Liver (tissue), 9 donors: ENCODE measurements around the gene MAL. TPM values are rescaled to one million over a fixed set of nuclear protein-coding genes. Genes with fewer than 3 reads are reported as not detected.

Experiments used
- DNase-seq: peaks from one replicate; pipeline ENCODE4 v3.0.0-alpha.2; 2017; ENCODE audit warnings: low spot score
- H3K27ac ChIP-seq, 2 donors: one replicate each; pipeline ENCODE4 v1.7.0; 2013; ENCODE audit warnings: inconsistent platforms in 2 of 2, low read length in 2 of 2, control low read depth in 1 of 2, low read depth in 1 of 2, mild to moderate bottlenecking in 1 of 2
- H3K27me3 ChIP-seq, 4 donors: one replicate each; pipeline versions ENCODE4 v1.6.1 to v1.7.0; 2013; ENCODE audit warnings: low read length in 3 of 4, inconsistent platforms in 1 of 4, mild to moderate bottlenecking in 1 of 4, moderate library complexity in 1 of 4; ENCODE audit not compliant: control insufficient read depth in 4 of 4, insufficient read depth in 4 of 4
- H3K36me3 ChIP-seq, 4 donors: one replicate each; pipeline versions ENCODE4 v1.6.1 to v1.7.0; 2013; ENCODE audit warnings: low read length in 3 of 4, mild to moderate bottlenecking in 3 of 4, low read depth in 1 of 4, moderate library complexity in 1 of 4; ENCODE audit not compliant: control insufficient read depth in 4 of 4, insufficient read depth in 3 of 4
- H3K4me1 ChIP-seq, 4 donors: one replicate each; pipeline versions ENCODE4 v1.6.1 to v1.7.0; 2013; ENCODE audit warnings: low read length in 3 of 4, mild to moderate bottlenecking in 3 of 4, moderate library complexity in 1 of 4; ENCODE audit not compliant: control insufficient read depth in 4 of 4, insufficient read depth in 4 of 4
- H3K4me3 ChIP-seq, 3 donors: one replicate each; pipeline versions ENCODE4 v1.6.1 to v1.7.0; 2013; ENCODE audit warnings: low read length in 3 of 3, control low read depth in 1 of 3, low read depth in 1 of 3, mild to moderate bottlenecking in 1 of 3
- H3K9ac ChIP-seq, 2 donors: one replicate each; pipeline ENCODE4 v1.7.0; 2013; ENCODE audit warnings: low read length in 2 of 2, mild to moderate bottlenecking in 2 of 2, moderate library complexity in 2 of 2, control low read depth in 1 of 2, low read depth in 1 of 2
- H3K9me3 ChIP-seq, 4 donors: one replicate each; pipeline versions ENCODE4 v1.6.1 to v1.7.0; 2013; ENCODE audit warnings: low read length in 3 of 4; ENCODE audit not compliant: control insufficient read depth in 4 of 4
- ATF3 ChIP-seq: IDR thresholded peaks from 2 replicates; pipeline ENCODE4 v1.6.1; 2016; ENCODE audit warnings: antibody characterized with exemption
- CTCF ChIP-seq: fragments of 150-350 bp; IDR thresholded peaks from 2 replicates; pipeline ENCODE4 v1.5.1; 2017; ENCODE audit warnings: improper control_type of control experiment, low read depth, low read length; ENCODE audit not compliant: missing input control
- FOXA1 ChIP-seq: IDR thresholded peaks from 2 replicates; pipeline ENCODE4 v1.6.1; 2016; ENCODE audit warnings: antibody characterized with exemption
- FOXA2 ChIP-seq: IDR thresholded peaks from 2 replicates; pipeline ENCODE4 v1.6.1; 2016; ENCODE audit warnings: antibody characterized with exemption
- GABPA ChIP-seq, 2 donors: IDR thresholded peaks in 1 of 2; conservative IDR thresholded peaks in 1 of 2; 2 replicates each; pipeline ENCODE4 v1.6.1; 2016; ENCODE audit warnings: antibody characterized with exemption in 2 of 2, mild to moderate bottlenecking in 1 of 2, moderate library complexity in 1 of 2
- HNF4A ChIP-seq, 2 donors: conservative IDR thresholded peaks; 2 replicates each; pipeline ENCODE4 v1.6.1; 2016; ENCODE audit warnings: antibody characterized with exemption in 2 of 2, mild to moderate bottlenecking in 2 of 2
- HNF4G ChIP-seq: IDR thresholded peaks from 2 replicates; pipeline ENCODE4 v1.6.1; 2016; ENCODE audit warnings: antibody characterized with exemption
- JUND ChIP-seq, 2 donors: IDR thresholded peaks; 2 replicates each; pipeline ENCODE4 v1.6.1; 2016; ENCODE audit warnings: antibody characterized with exemption in 2 of 2
- MAX ChIP-seq: IDR thresholded peaks from 2 replicates; pipeline ENCODE4 v1.6.1; 2016; ENCODE audit warnings: antibody characterized with exemption
- NR2F2 ChIP-seq: IDR thresholded peaks from 2 replicates; pipeline ENCODE4 v1.6.1; 2016; ENCODE audit warnings: antibody characterized with exemption
- RAD21 ChIP-seq, 2 donors: IDR thresholded peaks; 2 replicates each; pipeline ENCODE4 v1.6.1; 2016; ENCODE audit warnings: antibody characterized with exemption in 2 of 2, mild to moderate bottlenecking in 2 of 2
- REST ChIP-seq: IDR thresholded peaks from 2 replicates; pipeline ENCODE4 v1.6.1; 2016; ENCODE audit warnings: antibody characterized with exemption, mild to moderate bottlenecking
- RXRA ChIP-seq, 2 donors: IDR thresholded peaks; 2 replicates each; pipeline ENCODE4 v1.6.1; 2017 to 2018; ENCODE audit warnings: antibody characterized with exemption in 2 of 2, mild to moderate bottlenecking in 1 of 2
- SP1 ChIP-seq: IDR thresholded peaks from 2 replicates; pipeline ENCODE4 v1.6.1; 2018; ENCODE audit warnings: antibody characterized with exemption, mild to moderate bottlenecking
- TAF1 ChIP-seq: conservative IDR thresholded peaks from 2 replicates; pipeline ENCODE4 v1.6.1; 2016; ENCODE audit warnings: antibody characterized with exemption, mild to moderate bottlenecking
- YY1 ChIP-seq: IDR thresholded peaks from 2 replicates; pipeline ENCODE4 v1.6.1; 2016; ENCODE audit warnings: antibody characterized with exemption, mild to moderate bottlenecking
- ZBTB33 ChIP-seq: IDR thresholded peaks from 2 replicates; pipeline ENCODE4 v1.6.1; 2016; ENCODE audit warnings: antibody characterized with exemption
- WGBS: extraction: QIAGEN DNeasy Blood & Tissue Kit; methylation state at CpG from one replicate; pipeline ENCODE4 v1.1.7; 2013; 5-methylcytosine and 5-hydroxymethylcytosine counted together
- polyA plus RNA-seq, 2 donors: library from polyadenylated mRNA; stranded (reverse) in 1 of 2; unstranded in 1 of 2; fragments of 200-250 nt in 1 of 2; fragments of >200 nt in 1 of 2; fragmentation: Nextera tagmentation in 1 of 2; extraction: Ambion mirVana in 1 of 2; gene quantifications; one replicate each; pipeline versions ENCODE4 v1.2.1 to v1.2.3, GENCODE V29; 2013 to 2015
- total RNA-seq, 2 donors: library from RNA; depleted of rRNA; stranded (reverse); fragments of >200 nt; gene quantifications; one replicate each; pipeline ENCODE4 v1.2.3, GENCODE V29; 2014
- donor health status: healthy.
- donor health status: healthy.
- donor health status: healthy.
- donor health status: healthy.
- donor health status: healthy.

MAL gene
- total and polyA plus RNA-seq, 4 donors, result 0.51 TPM; not detected in 3

- WGBS, result 58% methylated on average over 16 of the region's 16 CpGs
- H3K9me3 ChIP-seq, result no peaks in the 10 kb centered on the region
- TF ChIP-seq FOXA1, result no peak
- TF ChIP-seq RXRA (IDR thresholded peaks at IDR 0.05), result no peak
- TF ChIP-seq ZBTB33, result no peak
- no peak for TF ChIP-seq CTCF
- no peak for TF ChIP-seq NR2F2
- TF ChIP-seq ATF3, result no peak
- no peak for TF ChIP-seq TAF1
- no peak for TF ChIP-seq YY1
- no peak for TF ChIP-seq FOXA2
- TF ChIP-seq RAD21 (IDR thresholded peaks at IDR 0.05), result no peak
- TF ChIP-seq HNF4A (conservative IDR thresholded peaks at IDR 0.05), result no peak
- TF ChIP-seq JUND (IDR thresholded peaks at IDR 0.05), result no peak
- TF ChIP-seq SP1, result no peak
- TF ChIP-seq GABPA (IDR thresholded peaks at IDR 0.05 in 1 of 2, conservative IDR thresholded peaks at IDR 0.05 in 1 of 2), result no peak
- H3K4me3 ChIP-seq, result no peak overlapping the region
- H3K27me3 ChIP-seq, result peaks cover 0 to 4% (median 1%) of the 10 kb centered on the region in 4 donors
- no peaks in the 10 kb centered on the region for H3K36me3 ChIP-seq
- DNase-seq, result no peak
- no peaks in the 10 kb centered on the region for H3K4me1 ChIP-seq
- H3K9ac ChIP-seq, result no peak overlapping the region
- H3K27ac ChIP-seq, result no peak overlapping the region
Observed at GRCh38 chr2:95032868-95033603, 7.5 kb downstream of the MAL start.

- no peaks in the 10 kb centered on the region for H3K9me3 ChIP-seq
- H3K36me3 ChIP-seq, result no peaks in the 10 kb centered on the region
- TF ChIP-seq REST (no peak), RXRA (IDR thresholded peaks at IDR 0.05) (no peak), FOXA2 (no peak), MAX (no peak), RAD21 (IDR thresholded peaks at IDR 0.05) (no peak), TAF1 (no peak), HNF4G (no peak)
- H3K4me1 ChIP-seq, result no peaks in the 10 kb centered on the region
- peaks cover 0 to 4% (median 1%) of the 10 kb centered on the region in 4 donors for H3K27me3 ChIP-seq
- WGBS, result 85% methylated on average over 4 of the region's 4 CpGs
- no peak overlapping the region for H3K4me3 ChIP-seq
- no peak overlapping the region for H3K9ac ChIP-seq
- no peak for DNase-seq
- no peak overlapping the region for H3K27ac ChIP-seq
Observed at GRCh38 chr2:95034221-95034620, 8.7 kb downstream of the MAL start.
